Ishikawa (cell line): ENCODE measurements around the gene HAUS6.

Experiments
- CEBPB ChIP-seq: IDR thresholded peaks from 2 replicates; pipeline ENCODE4 v1.6.1; 2012
- CREB1 ChIP-seq: IDR thresholded peaks from 2 replicates; pipeline ENCODE4 v1.6.1; 2012; ENCODE audit warnings: low read depth
- EGR1 ChIP-seq: IDR thresholded peaks from 2 replicates; pipeline ENCODE4 v1.6.1; 2012
- EP300 ChIP-seq: IDR thresholded peaks from 2 replicates; pipeline ENCODE4 v1.6.1; 2012; ENCODE audit warnings: borderline replicate concordance
- FOXM1 ChIP-seq: IDR thresholded peaks from 2 replicates; pipeline ENCODE4 v1.6.1; 2012; ENCODE audit warnings: low read depth, borderline replicate concordance
- MAX ChIP-seq: IDR thresholded peaks from 2 replicates; pipeline ENCODE4 v1.6.1; 2012
- NFIC ChIP-seq: IDR thresholded peaks from 2 replicates; pipeline ENCODE4 v1.6.1; 2012
- RAD21 ChIP-seq: IDR thresholded peaks from 2 replicates; pipeline ENCODE4 v1.6.1; 2012; ENCODE audit warnings: low read depth
- REST ChIP-seq: IDR thresholded peaks from 2 replicates; pipeline ENCODE4 v1.6.1; 2012; ENCODE audit warnings: low read depth, mild to moderate bottlenecking
- TAF1 ChIP-seq: IDR thresholded peaks from 2 replicates; pipeline ENCODE4 v1.6.1; 2012; ENCODE audit warnings: low read depth, mild to moderate bottlenecking
- TCF12 ChIP-seq: IDR thresholded peaks from 2 replicates; pipeline ENCODE4 v1.6.1; 2012; ENCODE audit warnings: low read depth
- TEAD4 ChIP-seq: IDR thresholded peaks from 2 replicates; pipeline ENCODE4 v1.6.1; 2012
- USF1 ChIP-seq: IDR thresholded peaks from 2 replicates; pipeline ENCODE4 v1.6.1; 2012
- YY1 ChIP-seq: IDR thresholded peaks from 2 replicates; pipeline ENCODE4 v1.6.1; 2012; ENCODE audit warnings: low read depth

GRCh38 chr9:19104515-19105282 lies 2.0 kb upstream of the HAUS6 start:
- TF ChIP-seq REST (no peak), EGR1 (no peak), USF1 (no peak), YY1 (no peak), RAD21 (no peak), CEBPB (no peak), NFIC (no peak), EP300 (no peak), FOXM1 (no peak), TEAD4 (no peak), TAF1 (no peak), TCF12 (no peak), CREB1 (no peak), MAX (no peak)
